ENCODE measurements around the gene ENTR1.
A peak's percentile ranks its signal among the peaks of the same experiment; 100 is the strongest.
"Not testable (repeated sequence)": the region's sequence is repeated elsewhere in the genome, so short reads cannot be mapped to it uniquely, and the experiment has no call there.

Gene ENTR1

DNA sequence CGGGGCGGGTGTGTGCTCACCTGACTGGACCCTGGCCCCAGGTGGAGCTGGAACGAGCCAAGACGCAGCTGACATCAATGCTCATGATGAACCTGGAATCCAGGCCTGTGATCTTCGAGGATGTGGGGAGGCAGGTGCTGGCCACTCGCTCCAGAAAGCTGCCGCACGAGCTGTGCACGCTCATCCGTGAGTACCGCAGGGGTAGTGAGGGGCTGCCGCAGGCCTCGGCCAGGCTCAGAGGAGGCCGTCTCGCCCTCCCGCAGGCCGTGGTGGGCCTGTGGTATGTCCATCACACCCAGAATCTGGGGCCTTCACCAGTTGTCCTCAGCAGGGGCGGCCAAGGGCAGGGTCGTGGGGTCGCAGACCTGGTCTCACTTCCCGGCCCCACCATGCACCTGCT lies 11.4 kb upstream of the ENTR1 start:
- H3K4me3 Mint-ChIP-seq: no peak overlapping the region
- H3K27me3 Mint-ChIP-seq: no peaks in the 10 kb centered on the region
- peaks cover 72% of the 10 kb centered on the region for H3K36me3 Mint-ChIP-seq (ENCODE audit: insufficient read depth)
- no peak overlapping the region for H3K27ac Mint-ChIP-seq
- H3K9me3 Mint-ChIP-seq: no peaks in the 10 kb centered on the region
- DNase-seq: no peak
- peaks cover 0 to 3% of the 10 kb centered on the region in 2 donors for H3K4me1 Mint-ChIP-seq (ENCODE audit: low read depth in 2 of 2)
- no peak for ATAC-seq (replicated peaks)

DNA sequence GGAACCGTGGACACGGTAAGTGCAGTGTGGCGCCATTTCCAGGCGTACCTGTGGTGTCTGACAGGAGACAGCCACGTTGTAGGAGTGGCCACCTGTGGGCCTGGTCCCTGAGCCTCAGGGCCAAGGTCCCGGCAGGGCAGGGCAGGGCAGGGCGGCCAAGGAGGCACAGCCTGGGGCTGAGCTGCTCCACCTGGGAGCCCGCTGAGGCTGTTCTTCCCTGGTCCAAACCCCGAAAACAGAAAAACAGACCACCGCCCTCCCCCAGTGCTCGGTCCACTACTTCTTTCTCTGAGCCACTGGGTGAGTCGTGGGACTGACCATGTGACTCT lies 8.6 kb upstream of the ENTR1 start:
- DNase-seq (no peak), ATAC-seq (replicated peaks) (no peak)
- no peak overlapping the region for H3K4me3 Mint-ChIP-seq
- peaks cover 0 to 3% of the 10 kb centered on the region in 2 donors for H3K4me1 Mint-ChIP-seq (ENCODE audit: low read depth in 2 of 2)
- H3K27ac Mint-ChIP-seq: no peak overlapping the region
- H3K9me3 Mint-ChIP-seq: no peaks in the 10 kb centered on the region
- H3K36me3 Mint-ChIP-seq (ENCODE audit: insufficient read depth): peaks cover 84% of the 10 kb centered on the region
- no peaks in the 10 kb centered on the region for H3K27me3 Mint-ChIP-seq

DNA sequence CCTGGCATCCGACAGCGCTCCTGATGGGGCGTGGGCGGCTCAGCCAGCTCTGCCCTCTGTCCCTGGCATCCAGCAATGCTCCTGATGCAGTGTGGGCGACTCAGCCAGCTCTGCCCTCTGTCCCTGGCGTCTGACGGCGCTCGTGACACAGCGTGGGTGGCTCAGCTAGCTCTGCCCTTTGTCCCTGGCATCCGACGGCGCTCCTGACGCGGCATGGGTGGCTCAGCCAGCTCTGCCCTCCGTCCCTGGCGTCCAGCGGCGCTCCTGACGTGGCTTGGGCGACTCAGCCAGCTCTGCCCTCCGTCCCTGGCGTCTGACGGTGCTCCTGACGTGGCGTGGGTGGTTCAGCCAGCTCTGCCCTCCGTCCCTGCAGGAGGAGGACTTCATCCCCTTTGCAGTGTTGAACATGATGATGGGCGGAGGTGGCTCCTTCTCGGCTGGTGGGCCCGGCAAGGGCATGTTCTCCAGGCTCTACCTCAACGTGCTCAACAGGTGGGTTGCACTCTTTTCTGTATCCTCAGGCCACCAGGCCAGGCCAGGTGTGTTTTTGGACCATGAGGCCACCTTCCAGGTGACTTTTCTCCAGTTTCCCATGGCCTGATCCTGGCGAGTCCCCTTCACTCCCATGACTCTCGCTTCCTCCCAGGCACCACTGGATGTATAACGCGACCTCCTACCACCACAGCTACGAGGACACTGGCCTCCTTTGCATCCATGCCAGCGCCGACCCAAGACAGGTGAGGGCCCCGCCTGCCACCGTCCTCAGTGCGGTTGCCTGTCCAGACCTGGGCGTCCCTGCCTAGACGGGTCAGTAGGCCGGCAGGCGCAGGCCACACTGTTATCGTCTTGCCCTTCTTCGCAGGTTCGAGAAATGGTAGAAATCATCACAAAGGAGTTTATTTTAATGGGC lies 8.0 kb upstream of the ENTR1 start:
- Mint-ChIP-seq H3K9me3 (no peaks in the 10 kb centered on the region), H3K27me3 (no peaks in the 10 kb centered on the region), H3K27ac (no peak overlapping the region), H3K4me3 (no peak overlapping the region), H3K4me1 (ENCODE audit: low read depth in 2 of 2) (peaks cover 0 to 3% of the 10 kb centered on the region in 2 donors), H3K36me3 (ENCODE audit: insufficient read depth) (peaks cover 85% of the 10 kb centered on the region)
- ATAC-seq (replicated peaks): no peak
- no peak for DNase-seq

DNA sequence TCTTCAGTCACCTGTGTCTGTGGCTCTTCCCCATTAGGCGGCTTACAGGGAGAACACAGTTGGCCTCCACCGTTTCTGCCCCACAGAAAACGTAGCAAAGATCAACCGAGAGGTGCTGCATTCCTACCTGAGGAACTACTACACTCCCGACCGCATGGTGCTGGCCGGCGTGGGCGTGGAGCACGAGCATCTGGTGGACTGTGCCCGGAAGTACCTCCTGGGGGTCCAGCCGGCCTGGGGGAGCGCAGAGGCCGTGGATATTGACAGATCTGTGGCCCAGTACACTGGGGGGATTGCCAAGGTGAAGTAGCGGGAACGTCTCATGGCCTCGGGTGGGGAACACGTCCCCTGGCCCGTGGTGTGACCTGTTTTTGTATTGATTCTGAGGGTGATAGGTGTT lies 6.5 kb upstream of the ENTR1 start:
- H3K4me3 Mint-ChIP-seq: no peak overlapping the region
- H3K27me3 Mint-ChIP-seq: no peaks in the 10 kb centered on the region
- no peaks in the 10 kb centered on the region for H3K9me3 Mint-ChIP-seq
- peaks cover 4 to 8% of the 10 kb centered on the region in 2 donors for H3K4me1 Mint-ChIP-seq (ENCODE audit: low read depth in 2 of 2)
- peak overlapping the region in 1 of 2 donors; percentile 54 for H3K27ac Mint-ChIP-seq
- DNase-seq: no peak
- ATAC-seq (replicated peaks): no peak
- peaks cover 84% of the 10 kb centered on the region for H3K36me3 Mint-ChIP-seq (ENCODE audit: insufficient read depth)

DNA sequence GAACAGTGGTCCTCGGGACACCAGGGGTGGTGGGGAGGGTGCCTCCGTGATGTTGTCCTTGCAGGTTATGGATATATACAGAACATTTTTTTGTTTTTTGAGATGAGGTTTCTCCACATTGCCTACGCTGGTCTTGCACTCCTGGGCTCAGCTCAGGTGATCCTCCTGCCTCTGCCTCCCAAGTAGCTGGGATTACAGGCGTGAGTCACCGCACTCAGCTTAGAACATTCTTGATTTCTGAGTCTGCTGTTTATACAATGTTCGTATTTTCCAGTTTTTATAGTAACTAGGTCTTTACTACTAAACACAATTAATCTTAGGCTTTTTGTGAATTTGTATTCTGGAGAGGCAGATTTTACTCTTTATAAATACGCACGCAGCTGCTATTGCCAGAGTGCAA lies 6.0 kb upstream of the ENTR1 start:
- Mint-ChIP-seq H3K27me3 (no peaks in the 10 kb centered on the region), H3K4me1 (ENCODE audit: low read depth in 2 of 2) (peaks cover 7 to 9% of the 10 kb centered on the region in 2 donors)

DNA sequence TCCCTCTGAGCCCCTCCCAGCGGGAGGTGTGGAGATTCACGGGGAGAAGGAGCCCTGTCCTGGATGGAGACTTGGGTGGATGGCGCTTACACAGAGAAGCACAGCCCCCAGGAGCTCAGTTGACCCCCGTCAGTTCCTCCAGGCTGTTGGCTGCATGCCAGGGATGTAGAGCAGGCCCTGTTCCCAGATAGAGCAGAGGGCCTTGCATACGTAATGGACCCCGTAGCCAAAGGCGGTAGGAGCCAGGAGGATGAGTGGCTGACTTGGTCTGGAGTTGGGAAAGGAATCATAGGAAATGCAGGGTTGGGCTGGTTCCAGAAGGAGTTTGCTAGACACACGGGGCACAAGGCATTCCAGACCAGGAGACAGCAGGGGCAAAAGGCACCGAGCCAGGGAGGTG lies 2.5 kb upstream of the ENTR1 start:
- peaks cover 28 to 30% of the 10 kb centered on the region in 2 donors for H3K4me1 Mint-ChIP-seq (ENCODE audit: low read depth in 2 of 2)
- no peaks in the 10 kb centered on the region for H3K9me3 Mint-ChIP-seq
- no peak overlapping the region for H3K4me3 Mint-ChIP-seq
- peaks cover 73% of the 10 kb centered on the region for H3K36me3 Mint-ChIP-seq (ENCODE audit: insufficient read depth)
- H3K27me3 Mint-ChIP-seq: no peaks in the 10 kb centered on the region
- DNase-seq (no peak), ATAC-seq (replicated peaks) (no peak)
- peak overlapping the region in 1 of 2 donors; percentile 35 for H3K27ac Mint-ChIP-seq

More for the DNA sequence above, 6.0 kb upstream of the ENTR1 start:
- ATAC-seq (replicated peaks) (no peak), DNase-seq (no peak)
- Mint-ChIP-seq H3K9me3 (no peaks in the 10 kb centered on the region), H3K27ac (no peak overlapping the region), H3K4me3 (no peak overlapping the region), H3K36me3 (ENCODE audit: insufficient read depth) (peaks cover 83% of the 10 kb centered on the region)

DNA sequence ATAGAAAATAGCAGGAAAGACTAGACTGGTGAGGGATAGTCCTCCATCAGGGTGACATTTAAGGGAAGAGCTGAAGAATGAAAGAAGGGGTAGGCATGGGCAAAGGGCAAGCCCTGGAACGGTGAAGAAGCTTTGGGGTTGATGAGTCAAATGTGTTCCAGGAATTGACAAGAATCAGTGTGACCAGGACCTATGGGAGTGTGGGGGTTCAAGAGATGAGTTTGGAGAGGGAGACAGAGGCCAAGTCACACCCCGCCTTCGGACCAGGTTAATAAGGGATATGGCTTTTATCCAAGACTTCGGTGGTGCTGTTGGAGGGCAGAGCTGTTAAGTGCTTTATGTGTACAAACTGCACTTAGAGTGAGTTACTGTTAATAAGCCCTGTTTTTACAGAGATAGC lies 964 bp upstream of the ENTR1 start:
- Mint-ChIP-seq H3K9me3 (no peaks in the 10 kb centered on the region), H3K4me1 (ENCODE audit: low read depth in 2 of 2) (peaks cover 30 to 34% of the 10 kb centered on the region in 2 donors), H3K27me3 (no peaks in the 10 kb centered on the region), H3K27ac (peak overlapping the region; percentile 89 to 97), H3K4me3 (peak overlapping the region; percentile 90 to 92), H3K36me3 (ENCODE audit: insufficient read depth) (peaks cover 69% of the 10 kb centered on the region)
- DNase-seq (no peak), ATAC-seq (replicated peaks) (no peak)

DNA sequence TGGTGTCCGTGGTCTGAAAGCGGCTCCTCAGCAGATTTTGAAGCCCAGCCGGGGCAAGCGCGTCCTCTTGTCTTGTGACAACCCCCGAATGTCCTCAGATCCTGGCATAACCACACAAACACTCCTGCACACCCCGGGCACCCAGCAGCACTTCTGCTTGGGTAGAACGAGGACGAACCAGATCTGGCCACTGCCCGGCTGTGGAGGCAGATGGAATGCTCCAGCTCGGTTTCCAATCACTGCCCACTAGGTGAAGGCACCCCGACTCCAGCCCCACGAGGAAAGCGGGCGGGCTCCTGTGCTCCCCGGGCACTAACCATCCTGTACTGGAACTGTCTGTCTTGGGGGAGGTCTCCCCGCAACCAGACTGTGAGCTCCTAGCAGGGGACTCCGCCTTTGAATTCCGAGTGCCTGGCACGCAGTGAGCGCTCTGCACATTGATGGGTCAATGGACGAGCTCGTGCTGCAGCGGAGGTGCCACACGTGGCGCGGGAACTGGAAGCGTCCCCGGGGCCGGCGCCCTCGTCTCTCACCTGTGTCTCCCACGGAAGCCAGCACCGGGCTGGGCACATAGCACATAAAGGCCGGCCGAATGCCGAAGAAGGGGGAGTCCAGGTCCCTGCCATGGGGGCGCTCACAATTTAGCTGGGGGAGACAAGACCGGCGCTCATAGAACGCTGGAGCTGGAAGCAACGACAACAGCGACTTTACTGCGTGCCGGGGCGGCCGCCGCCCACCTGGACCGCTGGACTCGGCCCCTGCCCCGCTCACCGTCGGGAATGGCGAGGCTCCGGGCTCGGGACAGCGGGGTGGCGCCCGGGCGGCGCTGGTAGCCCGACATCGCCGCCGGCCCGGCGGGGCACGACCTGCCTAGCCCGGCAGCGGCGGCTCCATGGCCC lies 608 bp downstream of the ENTR1 start:
- DNase-seq: peak; percentile 14 to 26 (median 22)
- H3K9me3 Mint-ChIP-seq: no peaks in the 10 kb centered on the region
- peak; percentile 38 for ATAC-seq (replicated peaks)
- peak overlapping the region; percentile 89 to 97 for H3K27ac Mint-ChIP-seq
- no peaks in the 10 kb centered on the region for H3K27me3 Mint-ChIP-seq
- H3K4me3 Mint-ChIP-seq: peak overlapping the region; percentile 90 to 92
- H3K36me3 Mint-ChIP-seq (ENCODE audit: insufficient read depth): peaks cover 70% of the 10 kb centered on the region
- H3K4me1 Mint-ChIP-seq (ENCODE audit: low read depth in 2 of 2): peaks cover 36 to 40% of the 10 kb centered on the region in 2 donors

DNA sequence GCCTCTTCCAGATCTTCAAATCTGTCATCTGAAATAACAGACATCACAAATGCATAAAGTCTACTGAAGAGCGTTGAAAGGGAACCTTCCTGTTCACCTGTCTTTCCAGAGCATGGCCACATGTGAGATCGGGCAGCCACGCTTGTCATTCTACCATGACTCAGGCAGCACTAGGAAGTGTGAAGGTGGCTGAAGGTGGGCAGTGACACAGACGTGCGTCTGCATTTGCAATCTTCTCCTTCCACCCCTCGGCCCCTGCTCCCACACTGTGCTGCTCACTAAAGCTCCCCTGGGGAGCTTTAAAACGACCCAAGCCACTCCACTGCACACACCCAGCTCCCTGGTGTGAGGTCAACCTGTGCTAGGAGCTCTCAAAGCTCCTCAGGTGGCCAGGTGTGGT lies 2.5 kb downstream of the ENTR1 start:
- peaks cover 47 to 54% of the 10 kb centered on the region in 2 donors for H3K4me1 Mint-ChIP-seq (ENCODE audit: low read depth in 2 of 2)
- no peaks in the 10 kb centered on the region for H3K27me3 Mint-ChIP-seq
- H3K9me3 Mint-ChIP-seq: no peaks in the 10 kb centered on the region
- H3K27ac Mint-ChIP-seq: peak overlapping the region in 1 of 2 donors; percentile 18
- peaks cover 67% of the 10 kb centered on the region for H3K36me3 Mint-ChIP-seq (ENCODE audit: insufficient read depth)
- ATAC-seq (replicated peaks) (no peak), DNase-seq (no peak)
- H3K4me3 Mint-ChIP-seq: no peak overlapping the region

DNA sequence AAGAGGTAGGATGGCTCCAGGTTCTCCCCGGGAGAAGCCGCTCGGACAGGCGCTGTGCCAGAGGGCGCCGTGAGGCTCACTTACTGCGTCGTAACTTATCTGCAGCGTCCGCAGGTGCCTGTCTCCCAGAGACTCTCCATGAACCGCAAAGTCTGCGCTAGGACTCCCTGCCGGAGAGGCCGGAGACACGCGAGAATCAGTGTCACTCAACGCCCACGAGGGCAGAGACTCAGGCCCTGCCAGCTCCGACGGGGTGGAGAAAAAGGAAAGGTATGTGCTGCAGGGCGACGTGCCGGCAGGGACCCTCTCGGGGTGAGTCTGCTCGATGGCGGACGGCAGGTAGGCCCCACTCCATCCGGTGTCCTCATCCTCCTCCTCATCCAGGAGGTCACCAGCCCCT lies 3.4 kb downstream of the ENTR1 start:
- not testable (repeated sequence) for ATAC-seq (replicated peaks); H3K9me3 Mint-ChIP-seq; H3K4me3 Mint-ChIP-seq; DNase-seq; H3K27me3 Mint-ChIP-seq
- peaks cover 51 to 52% of the 10 kb centered on the region in 2 donors for H3K4me1 Mint-ChIP-seq (ENCODE audit: low read depth in 2 of 2)
- H3K36me3 Mint-ChIP-seq (ENCODE audit: insufficient read depth): peaks cover 60% of the 10 kb centered on the region
- peak overlapping the region in 1 of 2 donors; percentile 59 for H3K27ac Mint-ChIP-seq

DNA sequence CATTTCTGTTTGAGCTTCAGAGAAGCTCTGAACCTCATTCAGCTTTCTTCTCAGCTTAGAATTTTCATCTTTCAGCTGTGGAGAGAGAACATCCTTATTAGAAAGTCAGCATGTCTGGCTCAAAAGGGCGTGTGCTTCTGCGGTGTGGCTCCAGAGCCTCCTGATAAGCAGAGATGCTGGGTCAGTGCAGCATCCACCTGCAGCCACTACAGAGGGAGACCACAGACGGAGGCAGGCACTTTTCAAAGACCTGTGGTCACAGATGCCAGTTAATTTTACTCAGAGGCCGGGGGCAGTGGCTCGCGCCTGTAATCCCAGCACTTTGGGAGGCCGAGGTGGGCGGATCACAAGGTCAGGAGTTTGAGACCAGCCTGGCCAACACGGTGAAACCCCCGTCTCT lies 4.5 kb downstream of the ENTR1 start:
- not testable (repeated sequence) for ATAC-seq (replicated peaks); H3K4me3 Mint-ChIP-seq; DNase-seq; H3K27me3 Mint-ChIP-seq; H3K9me3 Mint-ChIP-seq
- Mint-ChIP-seq H3K27ac (peak overlapping the region in 1 of 2 donors; percentile 91), H3K4me1 (ENCODE audit: low read depth in 2 of 2) (peaks cover 44 to 45% of the 10 kb centered on the region in 2 donors), H3K36me3 (ENCODE audit: insufficient read depth) (peaks cover 63% of the 10 kb centered on the region)

DNA sequence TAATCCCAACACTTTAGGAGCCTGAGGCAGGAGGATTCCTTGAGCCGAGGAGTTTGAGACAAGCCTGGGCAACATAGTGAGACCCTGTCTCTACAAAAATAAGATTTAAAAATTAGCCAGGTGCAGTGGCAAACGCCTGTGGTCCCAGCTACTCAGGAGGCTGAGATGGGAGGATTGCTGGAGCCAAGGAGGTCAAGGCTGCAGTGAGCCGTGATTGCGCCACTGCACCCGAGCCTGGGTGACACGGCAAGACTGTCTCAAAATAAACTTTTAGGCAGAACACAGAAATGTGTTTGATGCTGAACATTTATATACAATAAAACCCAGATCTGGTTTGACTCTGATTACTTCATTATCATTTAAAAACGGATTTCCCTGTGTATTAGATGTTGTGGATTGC lies 4.9 kb downstream of the ENTR1 start:
- Mint-ChIP-seq H3K36me3 (ENCODE audit: insufficient read depth) (peaks cover 59% of the 10 kb centered on the region), H3K9me3 (no peaks in the 10 kb centered on the region), H3K4me1 (ENCODE audit: low read depth in 2 of 2) (peaks cover 45 to 47% of the 10 kb centered on the region in 2 donors), H3K4me3 (peak overlapping the region; percentile 66 to 72), H3K27ac (peak overlapping the region; percentile 91 to 95), H3K27me3 (no peaks in the 10 kb centered on the region)
- DNase-seq (no peak), ATAC-seq (replicated peaks) (no peak)

DNA sequence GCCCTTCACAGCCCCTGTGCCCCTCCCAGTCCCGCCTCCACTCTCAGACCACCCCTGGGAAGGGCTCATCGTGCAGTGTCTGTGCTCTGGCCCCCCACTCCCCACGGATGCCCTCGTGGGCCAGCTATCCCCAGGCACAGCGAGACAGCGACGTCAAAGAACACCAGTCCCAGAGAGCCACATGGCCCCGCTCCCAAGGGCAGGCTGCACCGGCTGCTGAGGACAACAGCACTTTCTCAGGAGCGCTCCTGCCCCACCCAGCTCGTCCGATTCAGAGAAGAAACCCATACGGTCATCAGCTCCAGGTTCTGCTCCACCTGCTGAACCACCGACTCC lies 5.6 kb downstream of the ENTR1 start:
- H3K36me3 Mint-ChIP-seq (ENCODE audit: insufficient read depth): peaks cover 54% of the 10 kb centered on the region
- DNase-seq (no peak), ATAC-seq (replicated peaks) (no peak)
- no peaks in the 10 kb centered on the region for H3K9me3 Mint-ChIP-seq
- H3K4me3 Mint-ChIP-seq: peak overlapping the region; percentile 66 to 72
- peaks cover 42 to 44% of the 10 kb centered on the region in 2 donors for H3K4me1 Mint-ChIP-seq (ENCODE audit: low read depth in 2 of 2)
- peak overlapping the region; percentile 91 to 95 for H3K27ac Mint-ChIP-seq
- H3K27me3 Mint-ChIP-seq: no peaks in the 10 kb centered on the region

Measured in effector memory CD8-positive, alpha-beta T cell (primary cell).